Activated effector memory CD4-positive, alpha-beta T cell treated with anti-CD3 and anti-CD28 coated beads, Interleukin-2, amount 50 U/mL, for 16 hours (primary cell): Measurements from ENCODE around the gene LY6G6D.
"Not testable (repeated sequence)": the region's sequence is repeated elsewhere in the genome, so short reads cannot be mapped to it uniquely, and the experiment has no call there.

Source experiments
- DNase-seq: peaks from one replicate; pipeline ENCODE4 v3.0.0-alpha.2; 2020

The LY6G6D gene

DNA sequence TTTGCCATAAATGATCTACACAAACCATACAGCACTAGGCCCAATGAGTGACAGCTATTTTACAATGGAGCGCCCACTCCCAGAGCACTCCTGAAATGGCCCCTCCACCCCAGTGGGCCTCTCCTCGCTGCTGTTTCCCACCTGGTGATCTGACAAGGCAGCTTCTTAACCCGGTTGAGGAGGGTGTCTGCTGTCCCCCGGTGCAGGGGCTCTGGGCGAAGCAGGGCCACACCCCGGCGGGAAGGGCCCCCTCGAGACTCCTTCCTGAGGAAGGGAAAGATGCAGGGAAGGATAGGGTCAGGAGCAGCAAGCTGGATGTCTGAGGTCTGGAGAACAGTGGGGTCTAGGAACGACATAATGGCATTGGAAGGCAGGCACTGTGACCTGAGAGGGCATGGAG, 22.3 kb upstream of the LY6G6D start:
- no peak for DNase-seq

DNA sequence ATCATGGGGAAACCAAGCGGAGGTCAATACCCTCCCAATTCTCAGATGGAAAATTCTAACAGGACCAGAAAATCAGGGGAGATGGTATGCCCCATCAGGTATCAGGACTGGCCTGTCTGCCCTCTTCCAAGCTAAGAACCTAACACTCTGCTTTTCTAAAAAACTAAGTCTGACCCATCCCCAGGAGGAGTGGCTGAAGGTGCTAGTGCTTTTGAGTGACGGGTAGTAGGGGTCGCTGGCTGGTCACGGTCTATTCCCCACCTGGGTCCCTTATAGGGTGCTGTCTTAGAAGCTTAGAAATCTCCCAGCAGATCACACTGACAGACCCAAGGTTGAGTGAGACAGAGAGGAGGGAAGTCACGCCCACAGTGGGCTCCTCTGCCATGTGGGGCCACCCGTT, 21.6 kb upstream of the LY6G6D start:
- no peak for DNase-seq

DNA sequence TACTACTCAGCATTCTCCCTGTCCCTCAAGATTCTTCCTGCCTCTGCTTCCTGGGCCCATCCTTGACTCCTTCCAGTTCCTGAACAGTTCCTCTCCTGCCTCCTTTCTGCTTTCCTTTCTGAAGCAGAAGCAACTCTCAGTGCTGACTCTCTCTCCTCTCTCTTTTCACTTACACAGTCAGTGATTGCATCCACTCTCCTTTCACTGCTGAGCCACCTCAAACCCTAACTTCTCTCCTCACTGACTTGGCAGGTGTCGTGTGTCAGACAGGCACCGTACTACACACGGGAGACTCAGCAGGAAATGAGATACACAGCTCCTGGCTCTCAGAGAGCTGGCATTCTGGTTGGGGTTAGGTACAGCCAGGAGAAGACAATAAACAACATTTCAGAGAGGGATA, 17.6 kb upstream of the LY6G6D start:
- DNase-seq: no peak

DNA sequence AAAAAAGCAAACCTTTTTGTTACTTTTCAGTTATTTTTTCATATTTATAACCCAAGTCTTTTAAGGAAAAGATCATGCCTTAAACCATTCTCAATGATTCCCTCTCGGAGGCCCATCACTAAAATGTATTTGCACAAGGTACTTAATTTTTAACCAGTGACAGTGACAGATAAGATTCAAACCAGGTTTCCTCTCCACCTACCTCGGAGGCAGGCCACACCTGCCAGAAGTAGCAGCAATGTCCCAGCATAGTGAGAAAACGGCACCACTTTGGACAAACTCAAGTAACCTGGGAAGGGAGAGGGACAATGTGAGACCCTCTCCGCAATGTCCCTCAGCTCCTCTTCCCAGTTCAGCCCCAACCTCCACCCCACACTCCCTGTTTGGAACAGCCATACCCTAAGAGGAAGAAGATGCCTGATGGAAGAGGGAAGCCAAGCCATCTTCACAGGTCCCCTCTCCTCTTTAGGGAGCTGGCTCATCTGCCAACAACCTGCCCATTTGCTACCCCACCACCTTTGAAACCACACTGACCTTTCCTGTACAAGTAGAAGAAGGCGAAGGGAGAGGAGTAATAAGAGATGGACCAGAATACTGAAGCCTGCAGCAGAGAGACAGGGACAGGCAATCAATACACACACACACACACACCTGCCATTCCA, 14.3 kb upstream of the LY6G6D start:
- no peak for DNase-seq

DNA sequence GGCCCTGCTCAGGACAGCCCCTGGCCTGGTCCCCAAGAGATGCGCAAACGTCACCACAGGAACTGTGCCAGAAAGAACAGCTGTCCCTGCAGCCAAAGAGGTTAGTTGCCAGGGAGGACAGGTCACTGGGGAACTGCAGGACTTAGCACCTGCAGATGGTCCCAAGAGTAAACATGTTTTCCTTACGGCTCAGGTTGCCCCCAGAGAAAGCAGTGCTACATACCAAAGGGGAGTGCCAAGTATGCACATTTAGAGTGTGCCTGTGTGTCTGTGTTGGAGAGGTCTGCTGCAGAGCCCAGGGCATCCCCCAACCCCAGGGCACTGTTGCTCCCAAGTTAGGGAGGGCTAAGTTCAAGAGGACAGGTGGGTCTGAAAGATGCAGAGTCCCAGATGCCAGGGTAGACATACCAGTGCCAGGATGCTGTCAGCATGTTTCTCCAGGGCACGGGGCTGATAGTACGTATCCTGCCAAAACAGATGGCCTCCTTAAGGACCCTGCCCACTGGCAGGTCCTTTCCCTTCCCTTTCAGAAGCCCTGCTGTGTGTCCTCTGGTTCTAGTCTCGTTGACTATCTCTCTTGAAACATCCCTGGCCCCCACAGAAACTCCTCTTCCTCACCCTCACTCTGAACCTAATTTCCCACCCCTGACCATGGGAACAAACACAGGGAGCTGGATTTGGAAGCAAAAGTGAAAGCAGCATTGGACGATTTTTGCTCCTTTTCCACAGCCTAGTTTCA, 13.3 kb upstream of the LY6G6D start:
- DNase-seq: no peak

DNA sequence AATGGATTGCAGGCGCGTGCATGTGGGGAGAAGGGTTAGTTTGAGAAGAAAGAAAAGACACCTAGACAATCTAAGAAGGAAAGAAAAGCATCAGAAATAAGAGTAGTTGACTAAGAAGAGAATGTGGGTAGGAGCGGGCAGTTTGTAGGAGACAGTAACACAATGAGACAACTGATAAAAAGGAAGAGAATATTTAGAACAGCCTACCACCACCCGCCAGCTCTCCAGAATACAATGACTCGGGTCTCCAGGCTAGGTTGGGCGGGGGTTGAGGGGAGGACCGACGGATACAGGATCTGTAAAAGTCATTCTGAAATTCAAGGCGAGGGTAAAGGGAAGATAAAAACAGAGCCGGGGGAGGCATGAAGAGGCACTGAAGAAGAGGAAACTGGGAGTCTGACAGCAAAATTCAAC, 12.7 kb upstream of the LY6G6D start:
- DNase-seq: peak; percentile 76

DNA sequence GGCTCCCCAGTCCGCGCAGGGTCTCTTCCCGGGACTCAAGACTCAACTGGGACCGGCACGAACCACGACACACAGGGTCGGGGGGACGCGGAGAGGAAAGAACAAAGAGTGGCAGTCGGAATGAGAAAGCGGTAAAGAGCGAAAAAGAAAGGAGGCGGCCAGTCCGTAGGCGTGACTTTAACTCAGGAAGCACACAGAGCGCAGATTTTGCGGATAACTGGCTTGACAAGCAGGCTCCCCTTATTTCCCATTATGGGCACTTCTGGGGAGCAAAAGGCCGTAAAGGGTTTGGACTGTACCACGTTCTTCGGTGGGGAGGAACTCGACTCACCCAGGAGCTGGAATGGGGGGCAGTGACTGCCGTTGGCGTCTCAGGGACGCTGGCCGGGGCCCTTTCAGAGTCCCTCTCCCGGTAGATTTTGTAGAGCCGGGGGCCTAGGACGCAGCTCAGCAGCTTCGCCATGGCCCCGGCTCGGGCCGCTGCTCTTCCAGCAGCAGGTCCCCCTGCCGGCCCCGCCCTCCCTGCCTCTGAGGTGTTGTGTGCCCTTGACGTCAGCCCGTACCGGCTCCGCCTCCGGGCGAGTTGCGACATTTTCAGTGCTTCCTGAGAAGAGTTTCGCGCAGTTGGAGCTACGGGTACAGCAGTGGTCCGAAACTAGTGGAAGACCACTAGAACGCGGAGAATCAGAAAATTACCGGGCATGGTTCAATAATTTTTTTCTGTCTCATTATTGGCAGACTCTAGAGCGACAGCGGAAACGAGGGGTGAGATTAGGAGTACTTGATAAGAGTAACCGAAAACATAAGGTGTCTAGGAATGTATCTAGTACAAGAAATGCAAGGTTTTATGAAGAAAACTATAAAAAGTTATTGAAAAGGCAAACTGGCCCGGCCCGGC, 12.1 kb upstream of the LY6G6D start, which contains the start of gene ABHD16A:
Gene ABHD16A, minus strand, starts transcription at position 506 of the 898 bp plus-strand sequence. Its CDS starts 43 bp downstream, at position 463.
- DNase-seq: peak; percentile 98

DNA sequence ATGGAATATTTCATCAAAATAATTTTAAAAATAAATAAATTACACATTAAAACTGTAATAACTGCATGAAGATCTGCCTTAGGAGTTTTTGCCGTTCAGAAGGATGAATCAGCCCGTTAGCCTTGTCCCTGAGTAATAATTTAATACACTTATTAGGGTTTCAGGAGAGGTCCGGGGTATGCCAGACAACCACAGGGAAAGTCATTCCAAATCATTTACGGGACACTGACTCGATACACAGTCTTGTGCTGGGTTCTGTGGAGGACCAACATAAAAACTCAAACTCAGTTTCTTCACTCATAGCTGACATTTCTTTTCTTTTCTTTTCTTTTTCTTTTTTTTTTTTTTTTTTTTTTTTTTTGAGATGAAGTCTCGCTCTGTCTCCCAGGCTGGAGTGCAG, 9.2 kb upstream of the LY6G6D start:
- DNase-seq: no peak

DNA sequence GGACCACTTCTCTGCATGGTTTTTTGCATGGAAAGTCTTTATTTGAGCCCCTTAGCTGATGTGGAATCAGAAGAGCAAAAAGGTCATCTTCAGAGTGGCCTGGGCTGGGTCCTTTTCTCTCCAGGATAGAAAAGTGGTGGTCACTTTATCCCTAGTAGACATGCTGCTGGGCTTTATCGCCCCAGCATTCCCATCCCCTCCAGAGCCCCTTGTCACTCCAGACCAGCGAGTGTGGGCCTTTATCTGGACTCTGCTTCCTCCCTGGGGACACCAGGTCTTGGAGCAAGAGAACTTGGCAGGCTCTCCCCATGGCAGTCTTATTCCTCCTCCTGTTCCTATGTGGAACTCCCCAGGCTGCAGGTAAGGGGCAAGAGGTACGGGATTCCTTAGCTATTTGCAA, 8.5 kb upstream of the LY6G6D start, which contains the start of gene LY6G6F:
Gene LY6G6F, plus strand, starts transcription at position 268 of the 400 bp plus-strand sequence. Its CDS starts 41 bp downstream, at position 309.
- no peak for DNase-seq

DNA sequence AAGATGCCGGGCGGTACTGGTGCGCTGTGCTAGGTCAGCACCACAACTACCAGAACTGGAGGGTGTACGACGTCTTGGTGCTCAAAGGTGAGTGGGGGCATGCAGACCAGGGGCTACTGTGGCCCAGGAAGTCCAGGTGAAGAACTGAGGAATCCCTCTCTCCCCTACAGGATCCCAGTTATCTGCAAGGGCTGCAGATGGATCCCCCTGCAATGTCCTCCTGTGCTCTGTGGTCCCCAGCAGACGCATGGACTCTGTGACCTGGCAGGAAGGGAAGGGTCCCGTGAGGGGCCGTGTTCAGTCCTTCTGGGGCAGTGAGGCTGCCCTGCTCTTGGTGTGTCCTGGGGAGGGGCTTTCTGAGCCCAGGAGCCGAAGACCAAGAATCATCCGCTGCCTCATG, 7.4 kb upstream of the LY6G6D start:
- DNase-seq: no peak

DNA sequence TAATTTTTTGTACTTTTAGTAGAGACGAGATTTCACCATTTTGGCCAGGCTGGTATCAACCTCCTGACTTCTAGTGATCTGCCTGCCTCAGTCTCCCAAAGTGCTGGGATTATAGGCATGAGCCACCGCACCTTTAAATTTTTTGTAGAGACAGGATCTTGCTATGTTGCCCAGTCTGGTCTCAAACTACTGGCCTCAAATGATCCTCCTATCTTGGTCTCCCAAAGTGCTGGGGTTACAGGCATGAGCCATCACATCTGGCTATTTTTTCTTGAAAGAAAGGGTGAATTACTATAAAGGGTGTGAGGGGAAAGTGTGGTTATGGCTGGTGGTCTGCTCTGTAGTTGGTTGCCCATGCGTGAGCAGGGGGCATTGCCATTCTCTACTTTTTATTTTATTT, 6.9 kb upstream of the LY6G6D start:
- DNase-seq: no peak

DNA sequence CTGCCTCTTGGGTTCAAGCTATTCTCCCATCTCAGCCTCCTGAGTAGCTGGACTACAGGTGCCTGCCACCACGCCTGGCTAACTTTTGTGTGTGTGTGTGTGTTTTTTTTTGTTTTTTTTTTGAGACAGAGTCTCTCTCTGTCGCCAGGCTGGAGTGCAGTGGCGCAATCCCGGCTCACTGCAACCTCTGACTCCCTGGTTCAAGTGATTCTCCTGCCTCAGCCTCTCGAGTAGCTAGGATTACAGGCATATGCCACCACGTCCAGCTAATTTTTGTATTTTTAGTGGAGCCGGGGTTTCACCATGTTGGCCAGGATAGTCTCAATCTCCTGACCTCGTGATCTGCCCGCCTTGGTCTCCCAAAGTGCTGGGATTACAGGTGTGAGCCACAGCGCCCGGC, 6.0 kb upstream of the LY6G6D start:
- DNase-seq: not testable (repeated sequence)

DNA sequence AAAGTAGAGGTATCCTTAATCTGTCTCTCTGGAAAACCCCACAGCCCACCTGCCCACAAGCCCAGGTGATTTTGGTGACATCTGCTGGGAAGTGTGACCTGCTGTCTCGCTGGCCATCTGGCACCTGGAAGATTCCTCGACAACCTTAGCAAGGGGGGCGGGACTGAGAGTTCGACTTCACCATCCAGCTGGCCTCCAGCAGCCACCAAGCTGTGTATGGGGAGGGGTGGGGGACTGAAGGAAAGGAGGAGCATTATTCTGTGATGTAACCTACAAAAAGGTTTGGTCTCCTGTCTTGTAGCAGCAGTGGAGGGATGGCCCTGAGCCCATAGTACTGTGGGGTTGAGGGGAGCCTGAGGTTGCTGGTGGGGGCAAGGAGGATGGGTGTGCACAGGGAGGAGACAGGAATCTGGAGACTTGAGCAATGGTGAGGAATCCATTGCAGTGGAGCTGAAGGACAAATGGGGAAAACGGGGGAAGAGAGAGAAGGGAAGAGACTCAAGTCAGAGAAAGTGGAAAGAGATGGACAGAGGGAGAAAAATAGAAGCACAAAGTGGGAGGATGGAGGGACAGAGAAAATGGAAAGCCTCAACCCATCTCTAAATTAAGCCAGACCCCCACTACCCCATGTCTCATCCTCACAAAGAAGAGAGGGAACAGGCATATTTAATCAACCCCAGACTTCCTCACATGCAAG, 4.5 kb upstream of the LY6G6D start:
- DNase-seq: no peak

DNA sequence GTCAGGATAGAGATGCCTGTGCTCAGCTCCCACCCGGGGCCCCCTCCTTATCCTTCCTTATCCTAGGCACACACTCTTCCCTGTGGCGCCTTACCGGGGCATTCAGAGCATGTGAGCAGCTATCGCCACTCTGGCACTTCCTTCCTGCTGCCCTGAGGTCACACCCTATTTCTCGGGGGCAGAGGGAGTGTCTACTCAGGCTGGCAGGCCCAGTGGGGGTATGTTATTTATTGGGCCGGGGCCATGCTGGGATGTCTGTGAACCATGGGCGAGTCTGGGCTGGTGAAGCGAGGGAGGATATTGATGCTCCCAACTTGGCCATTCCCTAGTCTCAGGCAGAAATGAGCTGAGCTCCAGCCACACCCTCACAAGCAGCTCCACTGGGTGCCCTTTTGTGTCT, 3.9 kb upstream of the LY6G6D start:
- no peak for DNase-seq

DNA sequence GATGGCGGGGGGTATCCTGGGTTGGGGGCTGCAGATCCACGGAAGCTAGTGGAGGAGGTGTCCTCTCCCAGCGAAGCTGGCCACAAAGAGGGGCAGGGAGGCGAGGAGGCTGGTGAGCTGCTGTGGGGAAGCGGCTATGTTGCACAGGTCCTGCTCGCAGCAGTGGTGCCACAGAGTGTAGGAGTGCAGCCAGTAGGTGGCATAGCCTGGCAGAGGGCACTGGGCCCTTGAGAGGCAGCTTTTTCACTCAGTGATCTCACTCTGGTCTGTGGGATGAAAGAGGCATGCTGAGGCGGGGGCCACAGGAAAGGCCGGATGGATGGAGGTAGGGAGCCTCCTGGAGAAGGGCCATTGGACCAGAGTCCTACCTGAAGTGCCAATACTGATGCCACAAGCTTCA, 2.9 kb upstream of the LY6G6D start:
- no peak for DNase-seq

DNA sequence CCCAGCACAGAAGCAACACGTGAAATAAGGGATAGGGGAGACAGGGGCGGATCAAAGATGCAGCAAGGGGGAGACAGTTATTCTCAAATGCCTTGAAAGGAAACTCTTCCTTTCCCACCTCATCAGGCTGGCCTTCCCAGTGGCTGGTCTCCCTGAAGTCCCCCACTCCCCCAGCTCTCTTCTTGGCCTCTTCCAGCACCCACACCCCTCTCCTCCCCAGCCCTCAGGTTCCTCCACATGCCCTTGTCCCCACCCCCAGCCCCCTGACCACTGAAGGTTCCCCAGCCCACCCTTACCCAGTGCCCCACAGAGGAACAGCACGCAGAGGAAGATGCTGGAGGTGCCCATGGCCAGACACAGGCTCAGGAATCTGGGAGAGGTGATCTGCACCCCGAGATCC, 1.7 kb upstream of the LY6G6D start:
- DNase-seq: no peak

DNA sequence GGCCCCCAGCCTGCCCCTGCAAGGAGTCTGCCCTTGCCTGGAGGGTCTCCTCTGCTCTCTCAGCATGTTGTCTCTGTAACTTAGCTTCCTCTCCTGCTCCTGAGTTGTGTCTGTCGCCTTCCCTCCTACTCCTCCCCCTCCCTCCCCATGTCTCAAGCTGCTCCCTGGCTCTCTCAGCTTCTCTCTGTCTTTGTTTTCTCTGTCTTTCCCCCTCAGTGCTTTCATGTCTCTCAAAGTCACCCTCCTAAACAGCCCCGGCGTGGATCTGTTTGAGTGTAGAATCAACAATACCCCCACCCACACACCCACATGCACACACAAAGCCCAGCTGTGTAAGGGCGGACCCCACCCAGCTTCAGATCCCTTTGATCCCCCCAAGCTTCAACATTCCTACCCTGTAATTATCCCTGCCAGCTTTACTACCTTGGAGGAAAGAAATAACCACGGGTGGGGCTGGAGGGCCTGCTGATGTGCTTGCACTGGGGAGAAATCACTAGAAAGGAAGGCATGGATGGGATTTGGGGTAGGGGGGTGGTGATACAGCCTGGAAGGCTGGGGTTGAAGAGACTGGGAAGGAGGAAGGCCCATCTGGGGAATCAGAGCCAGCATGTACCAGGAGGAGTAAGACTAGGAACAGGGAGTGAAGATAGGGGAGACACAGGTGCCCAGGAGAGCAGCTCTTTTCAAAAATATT, 1.0 kb upstream of the LY6G6D start:
- no peak for DNase-seq

DNA sequence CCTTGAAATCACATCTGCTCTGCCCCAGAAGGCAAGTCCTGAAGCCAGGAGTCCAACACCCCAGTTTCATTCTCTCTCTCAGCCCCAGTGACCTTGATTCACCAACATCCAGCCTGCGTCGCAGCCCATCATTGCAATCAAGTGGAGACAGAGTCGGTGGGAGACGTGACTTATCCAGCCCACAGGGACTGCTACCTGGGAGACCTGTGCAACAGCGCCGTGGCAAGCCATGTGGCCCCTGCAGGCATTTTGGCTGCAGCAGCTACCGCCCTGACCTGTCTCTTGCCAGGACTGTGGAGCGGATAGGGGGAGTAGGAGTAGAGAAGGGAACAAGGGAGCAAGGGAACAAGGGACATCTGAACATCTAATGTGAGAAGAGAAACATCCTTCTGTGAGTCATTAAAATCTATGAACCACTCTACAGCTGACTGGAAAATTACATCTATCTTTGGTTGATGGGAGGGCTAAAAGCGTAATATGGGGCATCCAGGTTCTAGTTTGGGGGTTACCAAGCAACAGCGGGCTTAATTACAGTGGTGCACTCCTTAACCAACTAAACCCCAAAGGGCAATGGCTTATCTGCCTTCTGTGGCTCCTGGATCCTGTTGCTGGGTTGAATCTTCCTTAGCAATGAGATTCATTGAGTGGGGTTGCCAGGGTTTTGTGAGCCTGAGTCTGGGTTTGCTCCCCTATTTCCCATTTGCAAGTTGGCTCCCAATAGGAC, 2.5 kb downstream of the LY6G6D start:
- no peak for DNase-seq

DNA sequence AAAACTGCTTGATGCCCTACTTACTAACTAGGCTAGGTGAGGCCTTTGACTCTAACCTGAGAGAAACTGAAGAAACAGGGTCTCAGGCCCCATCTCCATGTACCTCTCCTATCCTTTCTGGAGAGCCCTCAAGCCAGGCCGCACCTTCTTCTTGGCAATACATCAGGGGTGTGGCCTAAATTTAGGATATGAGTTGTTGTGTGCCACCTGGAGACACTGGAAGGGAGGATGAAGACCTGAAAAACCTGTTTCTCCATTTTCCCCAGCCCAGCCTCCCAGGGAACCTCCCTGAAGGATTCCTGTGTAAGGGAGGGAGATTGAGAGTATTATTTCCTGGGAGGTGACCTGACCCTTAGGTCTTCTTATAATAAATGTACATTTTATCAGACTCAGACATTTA, 3.1 kb downstream of the LY6G6D start:
- DNase-seq: no peak

DNA sequence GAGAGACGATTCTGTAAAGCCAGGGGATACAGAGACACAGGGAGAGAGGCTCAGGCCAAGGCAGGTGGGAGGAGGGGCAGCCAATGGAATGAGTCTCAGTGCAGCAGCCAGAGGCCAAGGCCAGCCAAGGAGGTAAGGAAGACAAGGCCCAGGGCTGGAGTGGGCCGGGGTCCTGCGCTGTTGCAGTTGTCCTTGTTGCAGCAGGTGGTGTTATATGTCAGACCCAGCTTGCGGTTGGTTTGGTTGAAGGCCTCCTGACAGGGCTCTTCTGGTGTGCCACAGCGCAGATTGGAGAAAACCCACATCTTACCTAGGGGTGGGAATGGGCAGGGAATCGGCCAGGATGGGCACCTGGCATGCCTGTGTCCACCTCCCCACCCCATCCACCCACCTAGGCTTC, 3.9 kb downstream of the LY6G6D start:
- DNase-seq: no peak

DNA sequence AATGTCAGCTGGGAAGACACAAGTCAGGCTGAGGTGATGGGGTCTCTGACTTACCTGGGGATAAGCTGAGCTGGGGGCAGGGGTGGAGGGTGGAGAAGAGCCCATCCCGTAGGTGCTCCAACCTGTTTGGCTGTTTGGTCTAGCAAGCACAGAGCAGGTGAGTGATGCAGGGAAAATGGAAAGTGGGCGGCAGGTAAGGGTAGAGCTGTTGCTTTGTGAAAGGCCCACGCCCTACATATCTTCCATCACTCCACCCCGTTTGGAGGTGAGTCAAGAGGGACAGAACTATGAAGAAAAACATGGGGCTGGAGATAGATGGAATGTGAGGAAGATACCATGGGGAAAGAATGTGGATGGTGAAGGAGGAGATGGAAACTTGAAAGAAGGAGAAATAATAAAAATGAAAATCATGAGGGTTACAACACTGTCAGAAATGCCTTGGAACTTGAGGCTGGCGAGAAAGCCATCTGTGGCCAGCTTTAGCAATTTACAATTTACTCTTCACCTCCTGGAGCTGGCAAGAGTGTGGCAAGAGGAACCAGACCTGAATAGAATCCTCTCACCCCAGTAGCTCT, 5.1 kb downstream of the LY6G6D start:
- no peak for DNase-seq
